ENCODE data around the gene LMOD1. TPM values are rescaled to one million over a fixed set of nuclear protein-coding genes. Genes with fewer than 3 reads are reported as not detected.
"Not testable (repeated sequence)": the region's sequence is repeated elsewhere in the genome, so short reads cannot be mapped to it uniquely, and the experiment has no call there.

The LMOD1 gene
- total RNA-seq, 1 donor from 2014 or later = 83.6 TPM

GRCh38 chr1:201906336-201906735 is 40.0 kb downstream of the LMOD1 start:
- Mint-ChIP-seq H3K27ac (ENCODE audit: unreplicated experiment) (peak overlapping the region; percentile 94), H3K4me3 (ENCODE audit: unreplicated experiment) (no peak overlapping the region), H3K9me3 (ENCODE audit: low read depth) (no peaks in the 10 kb centered on the region), H3K27me3 (ENCODE audit: low read depth) (no peaks in the 10 kb centered on the region), H3K4me1 (ENCODE audit: low read depth) (peaks cover 59% of the 10 kb centered on the region), H3K36me3 (ENCODE audit: low read depth) (peaks cover 6% of the 10 kb centered on the region)
- TF ChIP-seq CTCF (IDR thresholded peaks at IDR 0.05) = no peak
- no peak for DNase-seq (ENCODE audit: low spot score)

- H3K27me3 Mint-ChIP-seq (ENCODE audit: low read depth) = no peaks in the 10 kb centered on the region
- DNase-seq (ENCODE audit: low spot score) = no peak
- H3K36me3 Mint-ChIP-seq (ENCODE audit: low read depth) = peaks cover 6% of the 10 kb centered on the region
- peaks cover 68% of the 10 kb centered on the region for H3K4me1 Mint-ChIP-seq (ENCODE audit: low read depth)
- no peaks in the 10 kb centered on the region for H3K9me3 Mint-ChIP-seq (ENCODE audit: low read depth)
- no peak overlapping the region for H3K4me3 Mint-ChIP-seq (ENCODE audit: unreplicated experiment)
- H3K27ac Mint-ChIP-seq (ENCODE audit: unreplicated experiment) = peak overlapping the region; percentile 94
- TF ChIP-seq CTCF (IDR thresholded peaks at IDR 0.05) = no peak
Observed at GRCh38 chr1:201905234-201905890, 41.0 kb downstream of the LMOD1 start.

DNA sequence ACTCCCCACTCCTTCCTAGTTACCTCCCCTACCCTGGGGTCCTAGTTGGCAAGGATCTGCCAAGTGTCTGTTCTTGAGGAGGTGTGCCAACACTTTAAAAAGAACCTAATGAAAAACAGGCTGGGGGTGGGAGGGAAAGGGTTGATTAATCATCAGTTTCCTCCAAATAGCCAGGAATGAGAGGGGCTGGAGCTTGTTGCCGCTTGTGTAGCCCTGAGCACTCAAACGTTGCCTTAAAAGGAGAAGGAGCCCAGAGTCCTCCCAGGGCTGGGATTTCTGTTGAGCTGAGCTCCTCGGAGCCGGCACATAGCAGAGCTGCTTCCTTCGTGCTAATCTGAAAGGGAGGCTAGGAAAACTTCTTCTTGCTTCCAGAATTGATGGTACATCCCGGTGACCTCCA is 41.8 kb downstream of the LMOD1 start:
- peak overlapping the region; percentile 10 for H3K4me3 Mint-ChIP-seq (ENCODE audit: unreplicated experiment)
- DNase-seq (ENCODE audit: low spot score) = no peak
- H3K27ac Mint-ChIP-seq (ENCODE audit: unreplicated experiment) = peak overlapping the region; percentile 94
- no peaks in the 10 kb centered on the region for H3K9me3 Mint-ChIP-seq (ENCODE audit: low read depth)
- no peak for TF ChIP-seq CTCF (IDR thresholded peaks at IDR 0.05)
- peaks cover 11% of the 10 kb centered on the region for H3K36me3 Mint-ChIP-seq (ENCODE audit: low read depth)
- H3K27me3 Mint-ChIP-seq (ENCODE audit: low read depth) = no peaks in the 10 kb centered on the region
- H3K4me1 Mint-ChIP-seq (ENCODE audit: low read depth) = peaks cover 76% of the 10 kb centered on the region

DNA sequence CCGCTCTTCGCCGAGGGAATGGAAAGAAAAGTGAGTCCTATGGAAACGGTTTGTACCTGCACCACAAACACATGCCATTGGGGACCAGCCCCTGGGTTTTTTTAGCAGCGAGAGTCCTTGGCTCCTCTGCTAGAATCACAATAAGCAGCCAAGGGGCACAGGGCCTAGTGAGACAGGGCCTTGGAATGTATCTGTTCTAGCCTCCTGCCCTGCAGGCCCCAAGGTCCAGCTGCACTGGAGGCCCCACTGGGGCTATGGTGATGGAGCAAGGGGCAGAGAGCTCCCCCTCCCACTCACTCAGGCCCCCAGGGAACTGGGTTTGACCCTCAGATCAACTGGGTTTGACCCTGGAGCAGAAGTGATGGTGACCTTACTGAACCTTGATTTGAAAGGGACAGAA is 43.2 kb downstream of the LMOD1 start:
- DNase-seq (ENCODE audit: low spot score) = no peak
- Mint-ChIP-seq H3K27ac (ENCODE audit: unreplicated experiment) (peak overlapping the region; percentile 94), H3K4me3 (ENCODE audit: unreplicated experiment) (no peak overlapping the region), H3K9me3 (ENCODE audit: low read depth) (no peaks in the 10 kb centered on the region), H3K27me3 (ENCODE audit: low read depth) (no peaks in the 10 kb centered on the region), H3K36me3 (ENCODE audit: low read depth) (peaks cover 18% of the 10 kb centered on the region), H3K4me1 (ENCODE audit: low read depth) (peaks cover 85% of the 10 kb centered on the region)
- no peak for TF ChIP-seq CTCF (IDR thresholded peaks at IDR 0.05)

GRCh38 chr1:201902198-201902597 is 44.1 kb downstream of the LMOD1 start:
- Mint-ChIP-seq H3K27me3 (ENCODE audit: low read depth) (no peaks in the 10 kb centered on the region), H3K4me1 (ENCODE audit: low read depth) (peaks cover 89% of the 10 kb centered on the region), H3K4me3 (ENCODE audit: unreplicated experiment) (no peak overlapping the region), H3K36me3 (ENCODE audit: low read depth) (peaks cover 21% of the 10 kb centered on the region), H3K27ac (ENCODE audit: unreplicated experiment) (peak overlapping the region; percentile 94), H3K9me3 (ENCODE audit: low read depth) (no peaks in the 10 kb centered on the region)
- TF ChIP-seq CTCF (IDR thresholded peaks at IDR 0.05) = no peak
- no peak for DNase-seq (ENCODE audit: low spot score)

DNA sequence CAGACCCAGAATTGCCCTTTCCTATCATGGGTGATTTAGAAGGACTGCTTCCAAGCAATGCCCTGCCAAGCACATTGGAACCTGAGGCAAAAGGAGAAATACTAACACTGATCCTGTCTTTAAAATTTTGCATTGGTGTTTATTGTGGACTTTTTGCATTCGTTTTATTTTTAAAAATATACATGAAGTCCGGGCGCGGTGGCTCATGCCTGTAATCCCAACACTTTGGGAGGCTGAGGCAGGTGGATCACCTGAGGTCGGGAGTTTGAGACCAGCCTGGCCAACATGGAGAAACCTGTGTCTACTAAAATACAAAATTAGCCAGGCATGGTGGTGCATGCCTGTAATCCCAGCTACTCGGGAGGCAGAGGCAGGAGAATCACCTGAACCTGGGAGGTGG is 45.3 kb downstream of the LMOD1 start:
- not testable (repeated sequence) for H3K4me3 Mint-ChIP-seq (ENCODE audit: unreplicated experiment); DNase-seq (ENCODE audit: low spot score); H3K27me3 Mint-ChIP-seq (ENCODE audit: low read depth); H3K9me3 Mint-ChIP-seq (ENCODE audit: low read depth)
- Mint-ChIP-seq H3K27ac (ENCODE audit: unreplicated experiment) (peak overlapping the region; percentile 93), H3K4me1 (ENCODE audit: low read depth) (peaks cover 89% of the 10 kb centered on the region), H3K36me3 (ENCODE audit: low read depth) (peaks cover 22% of the 10 kb centered on the region)
